Astrocyte (in vitro differentiated cells and primary cell): ENCODE data around the gene ETNK1. TPM values are rescaled to one million over a fixed set of nuclear protein-coding genes. Genes with fewer than 3 reads are reported as not detected.

ENCODE experiments used
- DNase-seq: peaks from one replicate; pipeline ENCODE4 v3.0.0-alpha.2; 2010; ENCODE audit warnings: low read depth
- FAIRE-seq: peaks from 2 replicates; lab custom pipeline; 2011; peaks lifted over from hg19 to GRCh38; lab: Jason Lieb, UNC
- H2AFZ ChIP-seq: 2 replicates; pipeline ENCODE4 v1.6.0; 2012; ENCODE audit warnings: low read depth, low read length, inconsistent platforms
- H3K27ac ChIP-seq: 2 replicates; pipeline ENCODE4 v1.5.1; 2011; ENCODE audit warnings: low read depth, low read length, inconsistent platforms
- H3K27me3 ChIP-seq: 2 replicates; pipeline ENCODE4 v1.6.0; 2011; ENCODE audit warnings: low read length, inconsistent platforms; ENCODE audit not compliant: insufficient read depth
- H3K36me3 ChIP-seq: 2 replicates; pipeline ENCODE4 v1.5.1; 2011; ENCODE audit warnings: low read length, inconsistent platforms; ENCODE audit not compliant: insufficient read depth
- H3K4me1 ChIP-seq: 2 replicates; pipeline ENCODE4 v1.5.1; 2011; ENCODE audit warnings: low read length, inconsistent platforms; ENCODE audit not compliant: insufficient read depth
- H3K4me2 ChIP-seq: 2 replicates; pipeline ENCODE4 v1.6.0; 2012; ENCODE audit warnings: low read length, inconsistent platforms
- H3K4me3 ChIP-seq: 2 replicates; pipeline ENCODE4 v1.5.1; 2011; ENCODE audit warnings: low read depth, mild to moderate bottlenecking, low read length, inconsistent platforms; ENCODE audit not compliant: insufficient read depth
- H3K79me2 ChIP-seq: 2 replicates; pipeline ENCODE4 v1.6.0; 2012; ENCODE audit warnings: mild to moderate bottlenecking, low read length, inconsistent platforms; ENCODE audit not compliant: insufficient read depth
- H3K9ac ChIP-seq: 2 replicates; pipeline ENCODE4 v1.6.0; 2012; ENCODE audit warnings: mild to moderate bottlenecking, low read length, inconsistent platforms
- H3K9me3 ChIP-seq: 2 replicates; pipeline ENCODE4 v1.5.1; 2012; ENCODE audit warnings: low read depth, mild to moderate bottlenecking, low read length, inconsistent platforms; ENCODE audit not compliant: insufficient read depth
- H4K20me1 ChIP-seq: 2 replicates; pipeline ENCODE4 v1.6.0; 2012; ENCODE audit warnings: low read length, inconsistent platforms; ENCODE audit not compliant: insufficient read depth
- H3K27ac Mint-ChIP-seq: one replicate; pipeline ENCODE4 v1.8.0; 2021; ENCODE audit warnings: mild to moderate bottlenecking, mixed read lengths; ENCODE audit not compliant: unreplicated experiment
- H3K27me3 Mint-ChIP-seq: one replicate; pipeline ENCODE4 v1.8.0; 2021; ENCODE audit warnings: low read depth, mixed read lengths; ENCODE audit not compliant: unreplicated experiment
- H3K36me3 Mint-ChIP-seq: one replicate; pipeline ENCODE4 v1.8.0; 2021; ENCODE audit warnings: low read depth, mixed read lengths; ENCODE audit not compliant: unreplicated experiment
- H3K4me1 Mint-ChIP-seq: one replicate; pipeline ENCODE4 v1.8.0; 2021; ENCODE audit warnings: low read depth, mixed read lengths; ENCODE audit not compliant: unreplicated experiment
- H3K4me3 Mint-ChIP-seq: one replicate; pipeline ENCODE4 v1.8.0; 2021; ENCODE audit warnings: mild to moderate bottlenecking, moderate library complexity, mixed read lengths; ENCODE audit not compliant: unreplicated experiment
- H3K9me3 Mint-ChIP-seq: one replicate; pipeline ENCODE4 v1.8.0; 2021; ENCODE audit warnings: mild to moderate bottlenecking, mixed read lengths; ENCODE audit not compliant: unreplicated experiment
- EZH2 ChIP-seq: IDR thresholded peaks from 2 replicates; pipeline ENCODE4 v1.6.1; 2012; ENCODE audit warnings: mild to moderate bottlenecking, low read length, inconsistent platforms; ENCODE audit not compliant: insufficient read depth
- total RNA-seq: library from RNA; stranded (reverse); gene quantifications from 2 replicates; pipeline ENCODE4 v1.2.1, GENCODE V29; 2021
- TF ChIP-seq, protein P1 (sequence below): IDR thresholded peaks from 2 replicates; pipeline ENCODE4 v1.5.1; 2011; ENCODE audit warnings: low read depth, mild to moderate bottlenecking, inconsistent platforms, low read length, moderate library complexity; ENCODE audit not compliant: insufficient read depth

Gene ETNK1
- total RNA-seq, 1 donor from 2014 or later: 50.0 TPM

- Histone ChIP-seq H3K9ac (no peak overlapping the region), H3K79me2 (no peaks in the 10 kb centered on the region), H3K27ac (no peak overlapping the region), H3K27me3 (no peaks in the 10 kb centered on the region), H3K4me3 (no peak overlapping the region), H2AFZ (no peak overlapping the region), H3K9me3 (no peaks in the 10 kb centered on the region), H3K4me2 (no peak overlapping the region), H3K4me1 (no peaks in the 10 kb centered on the region), H3K36me3 (no peaks in the 10 kb centered on the region), H4K20me1 (no peaks in the 10 kb centered on the region)
- Mint-ChIP-seq H3K27ac (no peak overlapping the region), H3K9me3 (peaks cover 15% of the 10 kb centered on the region), H3K27me3 (no peaks in the 10 kb centered on the region), H3K4me3 (no peak overlapping the region), H3K4me1 (no peaks in the 10 kb centered on the region), H3K36me3 (no peaks in the 10 kb centered on the region)
- FAIRE-seq (no peak), DNase-seq (no peak)
- TF ChIP-seq, protein P1, sequence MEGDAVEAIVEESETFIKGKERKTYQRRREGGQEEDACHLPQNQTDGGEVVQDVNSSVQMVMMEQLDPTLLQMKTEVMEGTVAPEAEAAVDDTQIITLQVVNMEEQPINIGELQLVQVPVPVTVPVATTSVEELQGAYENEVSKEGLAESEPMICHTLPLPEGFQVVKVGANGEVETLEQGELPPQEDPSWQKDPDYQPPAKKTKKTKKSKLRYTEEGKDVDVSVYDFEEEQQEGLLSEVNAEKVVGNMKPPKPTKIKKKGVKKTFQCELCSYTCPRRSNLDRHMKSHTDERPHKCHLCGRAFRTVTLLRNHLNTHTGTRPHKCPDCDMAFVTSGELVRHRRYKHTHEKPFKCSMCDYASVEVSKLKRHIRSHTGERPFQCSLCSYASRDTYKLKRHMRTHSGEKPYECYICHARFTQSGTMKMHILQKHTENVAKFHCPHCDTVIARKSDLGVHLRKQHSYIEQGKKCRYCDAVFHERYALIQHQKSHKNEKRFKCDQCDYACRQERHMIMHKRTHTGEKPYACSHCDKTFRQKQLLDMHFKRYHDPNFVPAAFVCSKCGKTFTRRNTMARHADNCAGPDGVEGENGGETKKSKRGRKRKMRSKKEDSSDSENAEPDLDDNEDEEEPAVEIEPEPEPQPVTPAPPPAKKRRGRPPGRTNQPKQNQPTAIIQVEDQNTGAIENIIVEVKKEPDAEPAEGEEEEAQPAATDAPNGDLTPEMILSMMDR: no peak
- TF ChIP-seq EZH2: no peak
These were observed 8.9 kb upstream of the ETNK1 start for GRCh38 chr12:22615963-22616501.

GRCh38 chr12:22617630-22618029 is 7.3 kb upstream of the ETNK1 start:
- Histone ChIP-seq H2AFZ (no peak overlapping the region), H3K4me1 (no peaks in the 10 kb centered on the region), H3K4me2 (no peak overlapping the region), H3K9me3 (no peaks in the 10 kb centered on the region), H3K9ac (no peak overlapping the region), H3K4me3 (no peak overlapping the region), H4K20me1 (no peaks in the 10 kb centered on the region), H3K79me2 (no peaks in the 10 kb centered on the region), H3K27ac (no peak overlapping the region), H3K36me3 (no peaks in the 10 kb centered on the region), H3K27me3 (no peaks in the 10 kb centered on the region)
- Mint-ChIP-seq H3K9me3 (peaks cover 8% of the 10 kb centered on the region), H3K4me1 (no peaks in the 10 kb centered on the region), H3K27me3 (no peaks in the 10 kb centered on the region), H3K36me3 (no peaks in the 10 kb centered on the region), H3K27ac (no peak overlapping the region), H3K4me3 (no peak overlapping the region)
- DNase-seq (no peak), FAIRE-seq (no peak)
- no peak for TF ChIP-seq EZH2
- TF ChIP-seq, protein P1: no peak

GRCh38 chr12:22624548-22624869 is 462 bp upstream of the ETNK1 start:
- Mint-ChIP-seq H3K4me3 (peak overlapping the region; percentile 99), H3K27me3 (no peaks in the 10 kb centered on the region), H3K4me1 (peaks cover 16% of the 10 kb centered on the region), H3K9me3 (no peaks in the 10 kb centered on the region), H3K27ac (peak overlapping the region; percentile 99), H3K36me3 (no peaks in the 10 kb centered on the region)
- DNase-seq: no peak
- H3K27ac ChIP-seq: peak overlapping the region; percentile 96
- TF ChIP-seq EZH2: no peak
- TF ChIP-seq, protein P1: no peak
- peak overlapping the region; percentile 99 for H3K9ac ChIP-seq
- peaks cover 4% of the 10 kb centered on the region for H4K20me1 ChIP-seq
- H2AFZ ChIP-seq: peak overlapping the region; percentile 95
- no peaks in the 10 kb centered on the region for H3K9me3 ChIP-seq
- peaks cover 15% of the 10 kb centered on the region for H3K4me1 ChIP-seq
- H3K4me3 ChIP-seq: peak overlapping the region; percentile 100
- peak overlapping the region; percentile 92 for H3K4me2 ChIP-seq
- H3K36me3 ChIP-seq: no peaks in the 10 kb centered on the region
- peaks cover 45% of the 10 kb centered on the region for H3K79me2 ChIP-seq
- FAIRE-seq: no peak
- H3K27me3 ChIP-seq: no peaks in the 10 kb centered on the region
